Measurements from ENCODE around the gene CPT1B.

DNA sequence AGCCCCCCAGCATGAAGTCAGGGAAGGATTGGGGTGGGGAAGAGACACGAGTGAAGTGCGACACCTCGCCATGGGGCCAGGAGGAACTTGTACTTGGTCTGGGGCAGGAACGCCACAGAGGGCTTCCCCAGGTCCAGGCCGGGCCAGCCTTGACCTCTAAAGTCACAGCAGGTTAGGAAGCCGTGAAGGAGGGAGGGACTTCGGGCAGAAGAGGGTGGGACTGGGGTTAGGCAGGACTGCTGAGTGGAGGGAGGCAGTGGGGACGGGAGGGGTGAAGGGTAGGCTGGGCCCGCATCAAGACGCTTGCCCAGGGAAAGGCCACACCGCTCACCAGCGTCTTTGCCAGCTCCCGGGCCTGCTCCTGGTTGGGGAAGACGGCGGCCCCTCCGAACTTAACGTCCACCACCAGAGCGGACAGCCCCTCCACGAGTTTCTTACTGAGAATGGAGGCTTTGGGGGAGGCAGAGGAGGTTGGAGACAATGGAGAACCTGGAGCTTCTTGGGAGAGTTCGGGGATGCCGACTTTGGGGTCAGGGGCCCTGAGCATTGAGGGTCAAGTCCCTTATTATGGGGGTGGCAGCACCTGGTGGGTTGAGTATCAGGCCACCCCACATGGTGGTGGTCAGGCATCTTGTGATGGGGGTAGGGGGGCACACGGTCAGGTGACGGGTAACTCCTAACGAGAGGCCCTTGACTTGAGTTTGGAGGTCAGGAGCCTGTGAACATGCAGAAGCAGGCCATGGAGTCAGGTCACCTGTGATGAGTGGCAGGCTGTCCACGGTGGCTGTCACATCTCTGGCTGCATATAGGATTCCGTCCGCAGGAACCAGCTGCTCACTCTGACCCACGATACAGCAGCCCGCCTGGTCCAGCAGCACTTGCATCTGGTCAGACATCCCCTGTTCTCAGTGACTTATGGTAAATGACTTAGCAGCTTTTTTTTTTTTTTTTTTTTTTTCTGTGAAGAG lies 51.1 kb downstream of the CPT1B start:
- TF ChIP-seq, protein P1, sequence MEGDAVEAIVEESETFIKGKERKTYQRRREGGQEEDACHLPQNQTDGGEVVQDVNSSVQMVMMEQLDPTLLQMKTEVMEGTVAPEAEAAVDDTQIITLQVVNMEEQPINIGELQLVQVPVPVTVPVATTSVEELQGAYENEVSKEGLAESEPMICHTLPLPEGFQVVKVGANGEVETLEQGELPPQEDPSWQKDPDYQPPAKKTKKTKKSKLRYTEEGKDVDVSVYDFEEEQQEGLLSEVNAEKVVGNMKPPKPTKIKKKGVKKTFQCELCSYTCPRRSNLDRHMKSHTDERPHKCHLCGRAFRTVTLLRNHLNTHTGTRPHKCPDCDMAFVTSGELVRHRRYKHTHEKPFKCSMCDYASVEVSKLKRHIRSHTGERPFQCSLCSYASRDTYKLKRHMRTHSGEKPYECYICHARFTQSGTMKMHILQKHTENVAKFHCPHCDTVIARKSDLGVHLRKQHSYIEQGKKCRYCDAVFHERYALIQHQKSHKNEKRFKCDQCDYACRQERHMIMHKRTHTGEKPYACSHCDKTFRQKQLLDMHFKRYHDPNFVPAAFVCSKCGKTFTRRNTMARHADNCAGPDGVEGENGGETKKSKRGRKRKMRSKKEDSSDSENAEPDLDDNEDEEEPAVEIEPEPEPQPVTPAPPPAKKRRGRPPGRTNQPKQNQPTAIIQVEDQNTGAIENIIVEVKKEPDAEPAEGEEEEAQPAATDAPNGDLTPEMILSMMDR (conservative IDR thresholded peaks at IDR 0.05 in 1 of 2, IDR thresholded peaks at IDR 0.05 in 1 of 2; ENCODE audit: low read depth in 1 of 2, low read length in 2 of 2): no peak
- no peak for TF ChIP-seq EZH2 (IDR thresholded peaks at IDR 0.05; ENCODE audit: low read length, missing control alignments)
